HEK293 (cell line): Measurements from ENCODE around the gene THTPA.

Experiments
- AEBP2 ChIP-seq: fragments of 450-650 bp; formaldehyde crosslinking; IDR thresholded peaks from 2 replicates; pipeline ENCODE4 v1.5.1; 2016; ENCODE audit warnings: missing biosample characterization, missing genetic modification characterization, borderline replicate concordance
- EGR2 ChIP-seq: fragments of 450-650 bp; formaldehyde crosslinking; IDR thresholded peaks from 2 replicates; pipeline ENCODE4 v1.5.1; 2016; ENCODE audit warnings: low read depth, missing biosample characterization, missing genetic modification characterization
- HIC1 ChIP-seq: fragments of 450-650 bp; formaldehyde crosslinking; IDR thresholded peaks from 2 replicates; pipeline ENCODE4 v1.5.1; 2016; ENCODE audit warnings: missing biosample characterization, missing genetic modification characterization
- IKZF3 ChIP-seq: fragments of 450-650 bp; IDR thresholded peaks from 2 replicates; pipeline ENCODE4 v1.5.0; 2018; ENCODE audit warnings: missing biosample characterization, mild to moderate bottlenecking, missing genetic modification characterization, moderate library complexity
- ZBTB11 ChIP-seq: fragments of 450-650 bp; formaldehyde crosslinking; conservative IDR thresholded peaks from 2 replicates; pipeline ENCODE4 v1.5.1; 2016; ENCODE audit warnings: low read depth, missing biosample characterization, missing genetic modification characterization
- ZBTB17 ChIP-seq: fragments of 450-650 bp; formaldehyde crosslinking; IDR thresholded peaks from 2 replicates; pipeline ENCODE4 v1.5.1; 2016; ENCODE audit warnings: missing biosample characterization, missing genetic modification characterization
- ZBTB26 ChIP-seq: fragments of 450-650 bp; formaldehyde crosslinking; optimal IDR thresholded peaks from 2 replicates; pipeline ENCODE3; 2016; ENCODE audit warnings: missing biosample characterization, mild to moderate bottlenecking, missing genetic modification characterization
- ZFP69B ChIP-seq: fragments of 450-650 bp; formaldehyde crosslinking; IDR thresholded peaks from 2 replicates; pipeline ENCODE4 v1.5.1; 2016; ENCODE audit warnings: missing biosample characterization, missing genetic modification characterization
- ZNF132 ChIP-seq: fragments of 450-650 bp; formaldehyde crosslinking; IDR thresholded peaks from 2 replicates; pipeline ENCODE4 v1.5.1; 2017; ENCODE audit warnings: missing biosample characterization, missing genetic modification characterization, borderline replicate concordance
- ZNF157 ChIP-seq: fragments of 450-650 bp; formaldehyde crosslinking; IDR thresholded peaks from 2 replicates; pipeline ENCODE4 v1.5.1; 2016; ENCODE audit warnings: missing biosample characterization, missing genetic modification characterization
- ZNF16 ChIP-seq: fragments of 450-650 bp; formaldehyde crosslinking; IDR thresholded peaks from 2 replicates; pipeline ENCODE4 v1.5.1; 2016; ENCODE audit warnings: low read depth, missing biosample characterization, missing genetic modification characterization
- ZNF221 ChIP-seq: fragments of 450-650 bp; formaldehyde crosslinking; IDR thresholded peaks from 2 replicates; pipeline ENCODE4 v1.5.1; 2017; ENCODE audit warnings: missing biosample characterization, missing genetic modification characterization, borderline replicate concordance
- ZNF266 ChIP-seq: fragments of 450-650 bp; formaldehyde crosslinking; IDR thresholded peaks from 2 replicates; pipeline ENCODE4 v1.5.1; 2016; ENCODE audit warnings: missing biosample characterization, missing genetic modification characterization, low read depth
- ZNF274 ChIP-seq, 2 experiments: fragments of 200-500 bp in 1 of 2; fragments of 450-650 bp in 1 of 2; sonication (Bioruptor generic) in 1 of 2; formaldehyde crosslinking in 1 of 2; IDR thresholded peaks; 2 replicates each; pipeline versions ENCODE4 v1.5.1 to v1.6.1; 2014 to 2016; ENCODE audit warnings: borderline replicate concordance in 1 of 2, inconsistent platforms in 1 of 2, low read length in 1 of 2, missing biosample characterization in 1 of 2, missing genetic modification characterization in 1 of 2
- ZNF280C ChIP-seq: fragments of 450-650 bp; formaldehyde crosslinking; IDR thresholded peaks from 2 replicates; pipeline ENCODE4 v1.5.1; 2016; ENCODE audit warnings: missing biosample characterization, missing genetic modification characterization
- ZNF354C ChIP-seq: fragments of 450-650 bp; formaldehyde crosslinking; IDR thresholded peaks from 2 replicates; pipeline ENCODE4 v1.5.1; 2016; ENCODE audit warnings: missing biosample characterization, missing genetic modification characterization, low read depth, borderline replicate concordance
- ZNF518A ChIP-seq: fragments of 450-650 bp; formaldehyde crosslinking; conservative IDR thresholded peaks from 2 replicates; pipeline ENCODE4 v1.5.1; 2016; ENCODE audit warnings: low read depth, missing biosample characterization, missing genetic modification characterization
- ZNF529 ChIP-seq: fragments of 450-650 bp; formaldehyde crosslinking; IDR thresholded peaks from 2 replicates; pipeline ENCODE4 v1.5.1; 2017; ENCODE audit warnings: missing genetic modification characterization, missing biosample characterization; ENCODE audit not compliant: insufficient replicate concordance
- ZNF558 ChIP-seq: fragments of 450-650 bp; formaldehyde crosslinking; IDR thresholded peaks from 2 replicates; pipeline ENCODE4 v1.5.1; 2016; ENCODE audit warnings: missing biosample characterization, missing genetic modification characterization
- ZNF600 ChIP-seq: fragments of 450-650 bp; formaldehyde crosslinking; IDR thresholded peaks from 2 replicates; pipeline ENCODE4 v1.5.1; 2016; ENCODE audit warnings: missing biosample characterization, missing genetic modification characterization
- ZNF623 ChIP-seq: fragments of 450-650 bp; formaldehyde crosslinking; IDR thresholded peaks from 2 replicates; pipeline ENCODE4 v1.5.1; 2016; ENCODE audit warnings: missing biosample characterization, missing genetic modification characterization
- ZNF701 ChIP-seq: fragments of 450-650 bp; formaldehyde crosslinking; IDR thresholded peaks from 2 replicates; pipeline ENCODE4 v1.5.1; 2016; ENCODE audit warnings: missing biosample characterization, missing genetic modification characterization

Gene THTPA

GRCh38 chr14:23555882-23556699, at the start of gene THTPA (continued):
- TF ChIP-seq ZNF280C (tag by site-specific recombination) (no peak), HIC1 (no peak), ZBTB11 (tag by site-specific recombination) (peak; percentile 87), EGR2 (tag by site-specific recombination) (no peak), ZNF558 (no peak), IKZF3 (0 out of 2 replicates have a peak, but pooled peaks have one; percentile 30), ZBTB26 (tag by site-specific recombination) (peak; percentile 94), ZNF157 (tag by site-specific recombination) (no peak), ZNF354C (no peak), ZNF600 (peak; percentile 99), ZNF701 (tag by site-specific recombination) (no peak), ZNF221 (tag by site-specific recombination) (no peak), ZNF529 (no peak), ZNF266 (tag by site-specific recombination) (no peak), ZFP69B (tag by site-specific recombination) (peak; percentile 96), ZNF16 (tag by site-specific recombination) (no peak), ZBTB17 (peak; percentile 99), AEBP2 (tag by site-specific recombination) (no peak), ZNF518A (0 out of 2 replicates have a peak, but pooled peaks have one; percentile 36), ZNF132 (tag by site-specific recombination) (no peak), ZNF623 (tag by site-specific recombination) (no peak), ZNF274 (IDR thresholded peaks at IDR 0.05; ENCODE audit: low read length) (no peak), ZNF274 (tag by site-specific recombination; IDR thresholded peaks at IDR 0.05; ENCODE audit: borderline replicate concordance) (no peak)
